SK-N-SH (cell line): ENCODE measurements around the gene HNRNPUL1.

Experiments used
- CHD2 ChIP-seq: fragments of 150-350 bp; IDR thresholded peaks from 2 replicates; pipeline ENCODE4 v1.6.1; 2018; ENCODE audit warnings: low read length; ENCODE audit not compliant: partially characterized antibody
- RCOR1 ChIP-seq: fragments of 150-350 bp; IDR thresholded peaks from 2 replicates; pipeline ENCODE4 v1.6.1; 2017; ENCODE audit warnings: antibody characterized with exemption, low read length
- TEAD4 ChIP-seq: IDR thresholded peaks from 2 replicates; pipeline ENCODE4 v1.4.0; 2012; ENCODE audit warnings: mild to moderate bottlenecking, borderline replicate concordance; ENCODE audit not compliant: insufficient read depth
- YY1 ChIP-seq: IDR thresholded peaks from 2 replicates; pipeline ENCODE4 v1.4.0; 2012; ENCODE audit warnings: low read depth, mild to moderate bottlenecking
- TF ChIP-seq, protein P1 (sequence below): fragments of 200-600 bp; sonication (generic); IDR thresholded peaks from 2 replicates; pipeline ENCODE4 v1.6.1; 2017; ENCODE audit warnings: antibody characterized with exemption, mild to moderate bottlenecking, moderate library complexity

DNA sequence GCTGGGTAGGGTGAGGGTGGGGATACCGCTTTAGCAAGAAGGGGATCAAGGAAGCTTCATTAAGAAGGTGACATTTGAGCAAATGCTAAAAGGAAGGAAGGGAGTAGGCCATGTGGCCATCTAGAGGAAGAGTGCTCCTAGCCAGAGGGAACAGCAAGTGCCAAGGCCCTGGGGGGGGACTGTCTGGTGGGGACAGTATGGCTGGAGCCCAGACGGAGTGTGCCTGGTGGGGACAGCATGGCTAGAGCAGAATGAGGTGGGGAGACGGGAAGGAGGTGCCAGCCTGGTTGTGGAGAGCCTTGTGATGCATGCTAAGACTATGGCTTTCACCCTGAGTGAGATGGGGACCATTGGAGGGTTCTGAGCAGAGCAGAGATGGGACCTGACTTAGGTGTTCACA is 91.6 kb downstream of the HNRNPUL1 start:
- TF ChIP-seq, protein P1, sequence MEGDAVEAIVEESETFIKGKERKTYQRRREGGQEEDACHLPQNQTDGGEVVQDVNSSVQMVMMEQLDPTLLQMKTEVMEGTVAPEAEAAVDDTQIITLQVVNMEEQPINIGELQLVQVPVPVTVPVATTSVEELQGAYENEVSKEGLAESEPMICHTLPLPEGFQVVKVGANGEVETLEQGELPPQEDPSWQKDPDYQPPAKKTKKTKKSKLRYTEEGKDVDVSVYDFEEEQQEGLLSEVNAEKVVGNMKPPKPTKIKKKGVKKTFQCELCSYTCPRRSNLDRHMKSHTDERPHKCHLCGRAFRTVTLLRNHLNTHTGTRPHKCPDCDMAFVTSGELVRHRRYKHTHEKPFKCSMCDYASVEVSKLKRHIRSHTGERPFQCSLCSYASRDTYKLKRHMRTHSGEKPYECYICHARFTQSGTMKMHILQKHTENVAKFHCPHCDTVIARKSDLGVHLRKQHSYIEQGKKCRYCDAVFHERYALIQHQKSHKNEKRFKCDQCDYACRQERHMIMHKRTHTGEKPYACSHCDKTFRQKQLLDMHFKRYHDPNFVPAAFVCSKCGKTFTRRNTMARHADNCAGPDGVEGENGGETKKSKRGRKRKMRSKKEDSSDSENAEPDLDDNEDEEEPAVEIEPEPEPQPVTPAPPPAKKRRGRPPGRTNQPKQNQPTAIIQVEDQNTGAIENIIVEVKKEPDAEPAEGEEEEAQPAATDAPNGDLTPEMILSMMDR, result no peak
- TF ChIP-seq CHD2 (no peak), YY1 (no peak), TEAD4 (no peak), RCOR1 (no peak)
